H9 (cell line): Measurements from ENCODE around the gene MRAP2. TPM values are rescaled to one million over a fixed set of nuclear protein-coding genes. Genes with fewer than 3 reads are reported as not detected.

Source experiments
- DNase-seq: peaks from one replicate; pipeline ENCODE4 v3.0.0-alpha.2; 2017
- H2AFZ ChIP-seq: one replicate; pipeline ENCODE4 v1.6.1; 2013; ENCODE audit warnings: mild to moderate bottlenecking, low read length, control low read depth, moderate library complexity
- H2AK5ac ChIP-seq: 2 replicates; pipeline ENCODE4 v1.6.1; 2013; ENCODE audit warnings: low read length, control low read depth, mixed read lengths; ENCODE audit not compliant: insufficient read length
- H2BK120ac ChIP-seq: one replicate; pipeline ENCODE4 v1.6.1; 2013; ENCODE audit warnings: low read depth, mild to moderate bottlenecking, low read length, control low read depth, inconsistent platforms; ENCODE audit not compliant: poor library complexity, severe bottlenecking
- H2BK12ac ChIP-seq: 2 replicates; pipeline ENCODE4 v1.6.1; 2013; ENCODE audit warnings: low read length, control low read depth, mixed read lengths, low read depth; ENCODE audit not compliant: insufficient read length
- H2BK15ac ChIP-seq: 2 replicates; pipeline ENCODE4 v1.6.1; 2013; ENCODE audit warnings: low read depth, low read length, control low read depth
- H2BK20ac ChIP-seq: one replicate; pipeline ENCODE4 v1.6.1; 2013; ENCODE audit warnings: low read depth, mild to moderate bottlenecking, low read length, control low read depth, inconsistent platforms; ENCODE audit not compliant: poor library complexity, severe bottlenecking
- H2BK5ac ChIP-seq: 2 replicates; pipeline ENCODE4 v1.6.1; 2013; ENCODE audit warnings: low read length, control low read depth, mixed read lengths; ENCODE audit not compliant: insufficient read length
- H3K14ac ChIP-seq: 2 replicates; pipeline ENCODE4 v1.6.1; 2013; ENCODE audit warnings: low read length, control low read depth; ENCODE audit not compliant: insufficient read depth
- H3K18ac ChIP-seq: 2 replicates; pipeline ENCODE4 v1.6.1; 2013; ENCODE audit warnings: low read depth, mild to moderate bottlenecking, mixed read lengths, low read length, control low read depth; ENCODE audit not compliant: insufficient read length
- H3K23ac ChIP-seq: 2 replicates; pipeline ENCODE4 v1.6.1; 2013; ENCODE audit warnings: low read length, control low read depth, mixed read lengths, low read depth; ENCODE audit not compliant: insufficient read length
- H3K23me2 ChIP-seq: 2 replicates; pipeline ENCODE4 v1.6.1; 2013; ENCODE audit warnings: low read depth, mild to moderate bottlenecking, mixed read lengths, low read length, control low read depth; ENCODE audit not compliant: insufficient read length, poor library complexity, severe bottlenecking
- H3K27ac ChIP-seq: 2 replicates; pipeline ENCODE4 v1.5.1; 2013; ENCODE audit warnings: low read length, control low read depth, mixed read lengths, low read depth; ENCODE audit not compliant: insufficient read length
- H3K27me3 ChIP-seq: 2 replicates; pipeline ENCODE4 v1.6.1; 2013; ENCODE audit warnings: low read length, control low read depth, inconsistent platforms; ENCODE audit not compliant: insufficient read depth
- H3K4ac ChIP-seq: 2 replicates; pipeline ENCODE4 v1.6.1; 2013; ENCODE audit warnings: low read depth, mild to moderate bottlenecking, control low read depth, inconsistent platforms, low read length, moderate library complexity
- H3K4me1 ChIP-seq: 2 replicates; pipeline ENCODE4 v1.6.1; 2013; ENCODE audit warnings: low read length, control low read depth, inconsistent platforms; ENCODE audit not compliant: insufficient read depth
- H3K4me2 ChIP-seq: 2 replicates; pipeline ENCODE4 v1.6.1; 2013; ENCODE audit warnings: low read length, control low read depth, mixed read lengths; ENCODE audit not compliant: insufficient read length, insufficient read depth
- H3K56ac ChIP-seq: 2 replicates; pipeline ENCODE4 v1.6.1; 2013; ENCODE audit warnings: low read depth, mild to moderate bottlenecking, mixed read lengths, low read length, control low read depth; ENCODE audit not compliant: insufficient read length
- H3K79me1 ChIP-seq: 2 replicates; pipeline ENCODE4 v1.6.1; 2013; ENCODE audit warnings: low read depth, mild to moderate bottlenecking, moderate library complexity, low read length, control low read depth, inconsistent platforms; ENCODE audit not compliant: insufficient read depth, poor library complexity, severe bottlenecking
- H3K79me2 ChIP-seq: 2 replicates; pipeline ENCODE4 v1.6.1; 2013; ENCODE audit warnings: low read length, control low read depth, inconsistent platforms; ENCODE audit not compliant: insufficient read depth
- H3K9ac ChIP-seq: 2 replicates; pipeline ENCODE4 v1.6.1; 2013; ENCODE audit warnings: low read length, control low read depth, mixed read lengths; ENCODE audit not compliant: insufficient read length; ENCODE audit errors: extremely low read depth
- H3K9me3 ChIP-seq: one replicate; pipeline ENCODE4 v1.6.1; 2013; ENCODE audit warnings: low read depth, low read length, inconsistent platforms; ENCODE audit not compliant: control insufficient read depth
- H3T11ph ChIP-seq: one replicate; pipeline ENCODE4 v1.6.1; 2013; ENCODE audit warnings: mild to moderate bottlenecking, low read length, control low read depth, inconsistent platforms
- H4K20me1 ChIP-seq: one replicate; pipeline ENCODE4 v1.6.1; 2013; ENCODE audit not compliant: control insufficient read depth, insufficient read length, insufficient read depth
- H4K5ac ChIP-seq: 2 replicates; pipeline ENCODE4 v1.6.1; 2013; ENCODE audit warnings: low read depth, mild to moderate bottlenecking, mixed read lengths, low read length, control low read depth; ENCODE audit not compliant: insufficient read length
- H4K8ac ChIP-seq: replicated peaks from 2 replicates; pipeline ENCODE4 v1.6.1; 2013; ENCODE audit warnings: low read length, control low read depth, mixed read lengths, low read depth; ENCODE audit not compliant: insufficient read length
- H4K91ac ChIP-seq: 2 replicates; pipeline ENCODE4 v1.6.1; 2013; ENCODE audit warnings: low read depth, mild to moderate bottlenecking, moderate library complexity, mixed read lengths, low read length, control low read depth; ENCODE audit not compliant: insufficient read length
- H3K27ac Mint-ChIP-seq, 3 experiments: 2 replicates in 2 of 3; 3 replicates in 1 of 3; pipeline ENCODE4 v1.8.0; 2020 to 2021; ENCODE audit warnings: mixed read lengths in 3 of 3, mild to moderate bottlenecking in 1 of 3, moderate library complexity in 1 of 3
- H3K27me3 Mint-ChIP-seq: 2 replicates; pipeline ENCODE4 v1.8.0; 2021; ENCODE audit warnings: low read depth, mild to moderate bottlenecking, moderate library complexity, mixed read lengths
- H3K36me3 Mint-ChIP-seq, 3 experiments: 2 replicates in 2 of 3; 3 replicates in 1 of 3; pipeline ENCODE4 v1.8.0; 2020 to 2021; ENCODE audit warnings: low read depth in 3 of 3, mixed read lengths in 3 of 3; ENCODE audit not compliant: insufficient read depth in 1 of 3
- H3K4me1 Mint-ChIP-seq, 2 experiments: 2 replicates each; pipeline ENCODE4 v1.8.0; 2020; ENCODE audit warnings: mixed read lengths in 2 of 2
- H3K4me3 Mint-ChIP-seq, 2 experiments: 2 replicates in 1 of 2; 3 replicates in 1 of 2; pipeline ENCODE4 v1.8.0; 2020 to 2021; ENCODE audit warnings: mild to moderate bottlenecking in 2 of 2, mixed read lengths in 2 of 2, moderate library complexity in 1 of 2
- H3K9me3 Mint-ChIP-seq, 2 experiments: 2 replicates in 1 of 2; 3 replicates in 1 of 2; pipeline ENCODE4 v1.8.0; 2020; ENCODE audit warnings: mild to moderate bottlenecking in 2 of 2, mixed read lengths in 2 of 2, moderate library complexity in 1 of 2
- total RNA-seq: library from RNA; stranded (reverse); gene quantifications from 2 replicates; pipeline ENCODE4 v1.2.1, GENCODE V29; 2021
- TF ChIP-seq, protein P1 (sequence below): fragments of 200-600 bp; sonication (generic); conservative IDR thresholded peaks from 3 replicates; pipeline ENCODE4 v1.8.0; 2021; ENCODE audit warnings: antibody characterized with exemption, mild to moderate bottlenecking

Gene MRAP2
- total RNA-seq, 1 experiment from 2014 or later = 8.0 TPM

DNA sequence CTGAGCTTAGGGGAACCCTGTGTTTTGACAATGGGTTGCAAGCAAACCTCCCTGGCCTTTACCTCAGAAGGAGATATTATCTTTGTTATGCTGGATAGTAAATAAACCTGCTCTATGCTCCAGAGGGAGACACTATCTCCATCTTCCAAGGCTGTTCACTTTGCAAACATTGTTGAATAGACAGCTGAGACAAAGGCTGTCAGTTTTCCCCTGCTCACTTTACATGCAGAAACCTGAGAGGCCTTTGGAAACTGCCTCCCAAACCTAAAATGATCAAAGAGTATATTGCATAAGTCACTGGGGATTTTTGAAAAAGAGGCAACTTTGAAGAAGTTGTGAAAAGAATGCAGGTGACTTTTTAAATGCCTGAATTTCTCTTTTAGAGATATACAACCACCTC lies 61.6 kb downstream of the MRAP2 start:
- H2BK120ac ChIP-seq = no peak overlapping the region
- H2AK5ac ChIP-seq = no peak overlapping the region
- no peak overlapping the region for H4K5ac ChIP-seq
- H3K9ac ChIP-seq = no peak overlapping the region
- no peak overlapping the region for H3T11ph ChIP-seq
- H3K4me2 ChIP-seq = no peak overlapping the region
- no peak overlapping the region for H3K4ac ChIP-seq
- H3K9me3 ChIP-seq = no peaks in the 10 kb centered on the region
- TF ChIP-seq, protein P1, sequence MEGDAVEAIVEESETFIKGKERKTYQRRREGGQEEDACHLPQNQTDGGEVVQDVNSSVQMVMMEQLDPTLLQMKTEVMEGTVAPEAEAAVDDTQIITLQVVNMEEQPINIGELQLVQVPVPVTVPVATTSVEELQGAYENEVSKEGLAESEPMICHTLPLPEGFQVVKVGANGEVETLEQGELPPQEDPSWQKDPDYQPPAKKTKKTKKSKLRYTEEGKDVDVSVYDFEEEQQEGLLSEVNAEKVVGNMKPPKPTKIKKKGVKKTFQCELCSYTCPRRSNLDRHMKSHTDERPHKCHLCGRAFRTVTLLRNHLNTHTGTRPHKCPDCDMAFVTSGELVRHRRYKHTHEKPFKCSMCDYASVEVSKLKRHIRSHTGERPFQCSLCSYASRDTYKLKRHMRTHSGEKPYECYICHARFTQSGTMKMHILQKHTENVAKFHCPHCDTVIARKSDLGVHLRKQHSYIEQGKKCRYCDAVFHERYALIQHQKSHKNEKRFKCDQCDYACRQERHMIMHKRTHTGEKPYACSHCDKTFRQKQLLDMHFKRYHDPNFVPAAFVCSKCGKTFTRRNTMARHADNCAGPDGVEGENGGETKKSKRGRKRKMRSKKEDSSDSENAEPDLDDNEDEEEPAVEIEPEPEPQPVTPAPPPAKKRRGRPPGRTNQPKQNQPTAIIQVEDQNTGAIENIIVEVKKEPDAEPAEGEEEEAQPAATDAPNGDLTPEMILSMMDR = no peak
- H3K23me2 ChIP-seq = no peaks in the 10 kb centered on the region
- no peak overlapping the region for H2AFZ ChIP-seq
- H2BK12ac ChIP-seq = no peak overlapping the region
- no peak overlapping the region for H3K27ac Mint-ChIP-seq
- H3K9me3 Mint-ChIP-seq = peaks cover 0 to 6% of the 10 kb centered on the region in 2 experiments; a peak in 1 of 5 replicates
- no peaks in the 10 kb centered on the region for H4K20me1 ChIP-seq
- no peaks in the 10 kb centered on the region for H3K79me2 ChIP-seq
- H2BK5ac ChIP-seq = no peak overlapping the region
- DNase-seq = no peak
- no peak overlapping the region for H4K91ac ChIP-seq
- no peak overlapping the region for H2BK15ac ChIP-seq
- no peaks in the 10 kb centered on the region for H3K4me1 ChIP-seq
- no peak overlapping the region for H3K14ac ChIP-seq
- no peak overlapping the region for H3K56ac ChIP-seq
- H3K27me3 Mint-ChIP-seq = no peaks in the 10 kb centered on the region
- no peak overlapping the region for H4K8ac ChIP-seq
- H3K18ac ChIP-seq = no peak overlapping the region
- no peak overlapping the region for H3K27ac ChIP-seq
- H3K23ac ChIP-seq = no peak overlapping the region
- no peaks in the 10 kb centered on the region for H3K27me3 ChIP-seq
- peaks cover 0 to 14% (median 2%) of the 10 kb centered on the region in 3 experiments; a peak in 4 of 7 replicates for H3K36me3 Mint-ChIP-seq
- H3K4me1 Mint-ChIP-seq = peaks cover 9 to 16% of the 10 kb centered on the region in 2 experiments
- H3K79me1 ChIP-seq = no peaks in the 10 kb centered on the region
- H3K4me3 Mint-ChIP-seq = no peak overlapping the region
- no peak overlapping the region for H2BK20ac ChIP-seq
